GM18870 (cell line): ENCODE data around the gene SLC6A8.
"Not testable (repeated sequence)": the region's sequence is repeated elsewhere in the genome, so short reads cannot be mapped to it uniquely, and the experiment has no call there.

ENCODE experiments used
- ATAC-seq: cut with Tn5 transposase; IDR thresholded peaks from one replicate; pipeline ENCODE4 v1.9.1; 2021; ENCODE audit warnings: moderate library complexity; ENCODE audit not compliant: unreplicated experiment

SLC6A8 gene

GRCh38 chrX:153743468-153744209 is 55.9 kb downstream of the SLC6A8 start:
- ATAC-seq = not testable (repeated sequence)

DNA sequence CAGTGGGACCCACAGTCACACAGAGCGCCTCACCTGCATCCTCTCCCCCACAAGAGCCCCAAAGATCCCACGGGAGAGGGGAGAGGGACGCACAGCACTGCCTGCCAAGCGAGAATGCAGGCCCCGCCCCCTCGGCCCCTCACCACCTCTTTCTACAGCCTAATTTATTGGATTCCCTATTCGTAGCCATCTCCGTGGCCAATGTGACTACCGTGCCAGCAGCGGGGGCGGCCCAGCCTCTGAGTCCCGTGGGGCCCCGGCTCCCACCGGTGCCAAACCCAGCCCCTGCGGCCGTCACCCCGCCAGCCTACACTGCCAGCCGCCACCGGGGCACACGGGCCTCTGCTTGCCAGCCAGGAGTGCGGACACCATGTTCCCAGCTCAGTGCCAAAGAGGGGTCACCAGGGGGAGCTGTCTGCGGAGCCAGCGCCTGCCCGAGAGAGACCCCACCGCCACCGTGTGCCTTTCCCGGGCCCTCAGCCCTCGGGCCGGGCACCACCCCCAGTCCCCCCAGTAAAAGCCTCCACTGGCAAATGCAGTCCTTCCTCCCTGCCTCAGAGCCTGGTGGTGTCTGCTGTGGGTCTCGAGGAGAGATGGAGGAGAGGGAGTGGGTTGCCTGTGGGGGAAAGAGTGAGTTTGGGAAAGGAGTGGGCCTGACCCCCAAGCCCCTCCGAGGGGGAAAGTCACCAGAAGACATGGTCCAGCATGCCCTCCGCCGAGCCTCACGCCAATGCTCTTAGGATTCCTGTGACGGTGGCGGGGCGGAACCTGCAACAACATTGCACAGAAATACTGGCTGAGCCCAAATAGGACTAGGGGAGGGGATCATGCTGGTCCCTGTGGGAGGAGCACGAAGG is 56.7 kb downstream of the SLC6A8 start:
- ATAC-seq = no peak

DNA sequence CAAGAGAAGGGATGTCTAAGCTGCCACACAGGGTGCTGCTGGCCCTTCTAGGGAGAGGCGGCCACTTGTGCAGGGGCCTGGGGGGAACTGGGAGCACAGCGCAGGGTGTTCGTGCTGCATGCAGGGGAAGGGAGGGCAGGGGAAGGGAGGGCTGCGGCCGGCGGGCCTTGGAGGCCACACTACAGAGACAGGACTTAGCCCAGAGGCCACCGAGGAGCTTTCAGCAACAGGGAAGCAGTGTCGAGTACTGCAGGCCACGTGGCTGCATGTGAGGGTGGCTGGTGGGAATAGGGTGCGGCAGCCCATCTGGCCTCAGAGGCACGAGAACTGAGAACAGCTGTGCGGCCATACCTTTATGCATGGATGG is 57.3 kb downstream of the SLC6A8 start:
- ATAC-seq = not testable (repeated sequence)
